Measurements from ENCODE around the gene AHCYL2. TPM values are rescaled to one million over a fixed set of nuclear protein-coding genes. Genes with fewer than 3 reads are reported as not detected.

AHCYL2 gene
- total RNA-seq (10 to 100 TPM; 12.0 to 19.9 TPM), polyA plus RNA-seq (1 to 10 TPM; 7.9 to 9.8 TPM)
- long read RNA-seq, donor 1, partial matches to known transcripts: 1 of 5 reads
- long read RNA-seq, donor 1, other reads (novel, unspliced or antisense): 4 of 5 reads
- long read RNA-seq, donor 2, full-length matches to known transcripts: 1 of 10 reads
- long read RNA-seq, donor 2, partial matches to known transcripts: 1 of 10 reads
- long read RNA-seq, donor 2, other reads (novel, unspliced or antisense): 8 of 10 reads

GRCh38 chr7:129224251-129225205 is at the start of gene AHCYL2:
Gene AHCYL2, plus strand, starts transcription at chr7:129225030.
- Histone ChIP-seq H3K27me3 (ENCODE audit: control insufficient read depth in 1 of 2, insufficient read depth in 2 of 2, low read length in 1 of 2) (no peaks in the 10 kb centered on the region), H3K9me3 (ENCODE audit: control insufficient read depth, low read length) (no peaks in the 10 kb centered on the region), H3K4me1 (ENCODE audit: control insufficient read depth in 1 of 2, insufficient read depth in 2 of 2, low read length in 2 of 2) (no peaks in the 10 kb centered on the region), H3K27ac (ENCODE audit: low read depth in 1 of 2, low read length in 2 of 2) (peak within 1 kb of the TSS in 1 of 2 donors; percentile 96), H3K4me3 (ENCODE audit: low read length in 2 of 2) (peak within 1 kb of the TSS; percentile 58 to 72), H3K36me3 (ENCODE audit: control insufficient read depth in 1 of 2, insufficient read depth in 2 of 2, low read length in 1 of 2) (no peaks in the 10 kb centered on the region)
- 1% methylated on average over 59 to 63 of the region's 63 CpGs for WGBS, 2 donors
- intact Hi-C loops (cut with DNase I): loop anchor here in 1 of 2 donors (10.0 kb wide), 2 partner anchors 390 to 600 kb away; partner anchors contain the start of gene NRF1
- ATAC-seq (ENCODE audit: low FRiP score) (peak; percentile 100), DNase-seq (peak; percentile 99 to 100)

DNA sequence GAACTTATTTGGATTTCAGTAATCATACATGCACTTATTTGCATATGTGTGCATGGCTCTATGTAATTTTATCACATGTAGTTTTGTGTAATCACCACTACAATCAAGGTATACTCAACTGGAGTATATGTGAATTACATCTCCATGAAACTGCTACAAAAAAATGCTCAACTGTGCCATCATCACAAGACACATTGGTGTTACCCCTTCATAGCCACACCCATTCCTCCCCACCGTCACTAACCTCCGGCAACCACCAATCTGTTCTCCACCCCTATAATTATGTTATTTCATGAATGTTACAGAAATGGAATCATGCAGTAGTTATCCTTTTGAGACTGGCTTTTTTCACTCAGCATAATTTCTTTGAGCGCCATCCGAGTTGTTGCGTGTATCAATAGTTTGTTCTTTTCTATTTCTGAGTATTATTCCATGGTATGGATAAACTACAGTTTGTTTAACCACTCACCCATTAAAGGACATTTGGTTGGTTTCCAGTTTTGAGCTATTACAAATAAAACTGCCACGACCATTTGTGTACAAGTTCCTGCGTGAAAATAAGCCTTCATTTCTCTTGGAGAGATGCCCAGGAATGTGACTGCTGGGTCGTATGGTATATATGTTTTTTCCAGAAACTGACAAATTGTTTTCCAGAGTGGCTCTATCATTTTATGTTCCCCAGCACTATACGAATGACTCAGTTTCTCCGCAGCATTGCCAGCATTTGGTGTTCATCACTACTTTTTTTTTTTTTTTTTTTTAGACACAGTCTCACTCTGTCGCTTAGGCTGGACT is 47.7 kb upstream of the AHCYL2 start:
- H3K27ac ChIP-seq (ENCODE audit: low read depth in 1 of 2, low read length in 2 of 2): no peak overlapping the region
- 12 to 29% methylated on average over 11 of the region's 11 CpGs for WGBS, 2 donors
- DNase-seq (no peak), ATAC-seq (ENCODE audit: low FRiP score) (no peak)
- no peak overlapping the region for H3K4me3 ChIP-seq (ENCODE audit: low read length in 2 of 2)
- no peaks in the 10 kb centered on the region for H3K36me3 ChIP-seq (ENCODE audit: control insufficient read depth in 1 of 2, insufficient read depth in 2 of 2, low read length in 1 of 2)
- intact Hi-C loops (cut with DNase I): no loop called here
- no peaks in the 10 kb centered on the region for H3K4me1 ChIP-seq (ENCODE audit: control insufficient read depth in 1 of 2, insufficient read depth in 2 of 2, low read length in 2 of 2)
- H3K9me3 ChIP-seq (ENCODE audit: control insufficient read depth, low read length): no peaks in the 10 kb centered on the region
- H3K27me3 ChIP-seq (ENCODE audit: control insufficient read depth in 1 of 2, insufficient read depth in 2 of 2, low read length in 1 of 2): peaks cover 0 to 3% of the 10 kb centered on the region in 2 donors

GRCh38 chr7:129184981-129185670 is 39.7 kb upstream of the AHCYL2 start:
- no peaks in the 10 kb centered on the region for H3K27me3 ChIP-seq (ENCODE audit: control insufficient read depth in 1 of 2, insufficient read depth in 2 of 2, low read length in 1 of 2)
- ATAC-seq (ENCODE audit: low FRiP score): no peak
- no peaks in the 10 kb centered on the region for H3K36me3 ChIP-seq (ENCODE audit: control insufficient read depth in 1 of 2, insufficient read depth in 2 of 2, low read length in 1 of 2)
- no peaks in the 10 kb centered on the region for H3K9me3 ChIP-seq (ENCODE audit: control insufficient read depth, low read length)
- WGBS, 2 donors: 89 to 91% methylated on average over 6 of the region's 6 CpGs
- no peaks in the 10 kb centered on the region for H3K4me1 ChIP-seq (ENCODE audit: control insufficient read depth in 1 of 2, insufficient read depth in 2 of 2, low read length in 2 of 2)
- no peak overlapping the region for H3K4me3 ChIP-seq (ENCODE audit: low read length in 2 of 2)
- H3K27ac ChIP-seq (ENCODE audit: low read depth in 1 of 2, low read length in 2 of 2): no peak overlapping the region
- DNase-seq: no peak
- intact Hi-C loops (cut with DNase I): no loop called here

GRCh38 chr7:129186749-129187260 is 38.0 kb upstream of the AHCYL2 start:
- DNase-seq (no peak), ATAC-seq (ENCODE audit: low FRiP score) (no peak)
- H3K4me1 ChIP-seq (ENCODE audit: control insufficient read depth in 1 of 2, insufficient read depth in 2 of 2, low read length in 2 of 2): no peaks in the 10 kb centered on the region
- intact Hi-C loops (cut with DNase I): no loop called here
- no peak overlapping the region for H3K4me3 ChIP-seq (ENCODE audit: low read length in 2 of 2)
- H3K9me3 ChIP-seq (ENCODE audit: control insufficient read depth, low read length): no peaks in the 10 kb centered on the region
- H3K36me3 ChIP-seq (ENCODE audit: control insufficient read depth in 1 of 2, insufficient read depth in 2 of 2, low read length in 1 of 2): no peaks in the 10 kb centered on the region
- WGBS, 2 donors: 88 to 96% methylated on average over 6 of the region's 6 CpGs
- no peaks in the 10 kb centered on the region for H3K27me3 ChIP-seq (ENCODE audit: control insufficient read depth in 1 of 2, insufficient read depth in 2 of 2, low read length in 1 of 2)
- H3K27ac ChIP-seq (ENCODE audit: low read depth in 1 of 2, low read length in 2 of 2): no peak overlapping the region

DNA sequence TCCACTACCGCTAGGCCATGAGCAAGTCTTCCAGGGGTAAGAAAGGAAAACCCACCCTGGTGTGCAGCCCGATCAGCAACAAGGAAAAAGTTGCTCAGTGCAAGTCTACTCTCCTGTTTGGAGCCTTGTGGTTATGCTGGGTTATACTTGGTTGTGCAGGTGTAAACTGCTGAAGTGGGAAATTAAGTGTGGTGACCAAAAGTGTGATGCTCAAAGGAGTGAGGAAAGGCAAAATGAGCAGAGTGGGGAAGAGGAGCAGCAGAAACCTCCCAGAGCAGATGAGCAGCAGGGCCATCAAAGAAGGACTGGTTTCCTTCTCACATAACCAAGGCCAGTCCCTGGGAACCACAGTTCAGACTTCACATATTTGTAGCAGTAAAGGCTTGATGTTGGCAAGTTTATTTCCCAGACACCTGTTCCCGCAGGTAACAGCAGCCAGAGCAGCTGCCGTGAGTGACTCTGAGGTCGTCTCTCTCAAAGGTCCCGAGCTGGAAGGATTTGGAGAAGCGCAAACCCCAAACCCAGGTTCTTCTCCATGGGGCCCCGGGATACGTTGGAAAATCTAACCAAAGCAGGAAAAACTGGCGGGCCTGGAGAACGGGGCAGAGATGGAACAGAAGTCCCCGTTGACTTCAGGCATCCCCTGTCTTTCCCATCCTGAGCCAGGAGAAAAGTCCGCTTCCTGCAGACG is 37.0 kb upstream of the AHCYL2 start:
- H3K27me3 ChIP-seq (ENCODE audit: control insufficient read depth in 1 of 2, insufficient read depth in 2 of 2, low read length in 1 of 2): no peaks in the 10 kb centered on the region
- H3K9me3 ChIP-seq (ENCODE audit: control insufficient read depth, low read length): no peaks in the 10 kb centered on the region
- no peak overlapping the region for H3K27ac ChIP-seq (ENCODE audit: low read depth in 1 of 2, low read length in 2 of 2)
- peak overlapping the region; percentile 74 to 90 for H3K4me3 ChIP-seq (ENCODE audit: low read length in 2 of 2)
- intact Hi-C loops (cut with DNase I): no loop called here
- ATAC-seq (ENCODE audit: low FRiP score) (no peak), DNase-seq (peak in 1 of 2 donors; percentile 74)
- no peaks in the 10 kb centered on the region for H3K36me3 ChIP-seq (ENCODE audit: control insufficient read depth in 1 of 2, insufficient read depth in 2 of 2, low read length in 1 of 2)
- WGBS, 2 donors: 20% methylated on average over 14 of the region's 14 CpGs
- no peaks in the 10 kb centered on the region for H3K4me1 ChIP-seq (ENCODE audit: control insufficient read depth in 1 of 2, insufficient read depth in 2 of 2, low read length in 2 of 2)

DNA sequence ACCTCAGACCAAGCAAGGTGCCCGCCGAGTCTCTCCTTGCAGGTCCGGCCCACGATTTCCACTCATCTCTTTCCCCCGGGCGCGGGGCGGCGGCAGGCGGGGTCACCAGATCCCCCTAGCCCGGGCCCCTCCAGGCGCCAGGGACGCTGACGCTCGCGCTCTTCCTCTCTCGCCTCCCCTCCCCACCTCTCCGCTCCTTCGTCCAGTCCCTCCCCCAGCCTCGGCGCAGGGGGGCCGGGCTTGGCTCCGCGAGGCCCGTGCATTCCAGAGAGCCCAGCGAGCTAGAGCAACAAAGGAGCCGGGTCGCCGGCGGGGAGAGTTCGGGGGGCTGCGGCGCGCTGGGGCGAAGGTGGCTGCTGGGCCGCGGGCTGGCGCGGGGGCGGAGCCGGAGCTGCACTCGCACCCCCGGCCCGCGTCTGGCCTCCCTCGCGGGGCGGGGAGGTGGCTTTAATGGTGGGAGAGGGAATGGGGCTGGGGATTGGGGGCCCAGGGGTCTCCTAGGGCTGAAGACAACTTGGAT is 36.4 kb upstream of the AHCYL2 start, which contains the start of gene SMO:
SMO (plus strand) TSS at position 262 of the 520 bp plus-strand sequence. CDS start 519 bp downstream, outside the sequence.
- ATAC-seq (ENCODE audit: low FRiP score) (peak; percentile 81), DNase-seq (peak; percentile 67 to 86)
- peak within 1 kb of the TSS; percentile 74 to 90 for H3K4me3 ChIP-seq (ENCODE audit: low read length in 2 of 2)
- H3K27ac ChIP-seq (ENCODE audit: low read depth in 1 of 2, low read length in 2 of 2): no peak within 1 kb of the TSS
- no peaks in the 10 kb centered on the region for H3K27me3 ChIP-seq (ENCODE audit: control insufficient read depth in 1 of 2, insufficient read depth in 2 of 2, low read length in 1 of 2)
- H3K4me1 ChIP-seq (ENCODE audit: control insufficient read depth in 1 of 2, insufficient read depth in 2 of 2, low read length in 2 of 2): no peaks in the 10 kb centered on the region
- intact Hi-C loops (cut with DNase I): no loop called here
- 0 to 1% methylated on average over 32 to 48 of the region's 48 CpGs for WGBS, 2 donors
- no peaks in the 10 kb centered on the region for H3K9me3 ChIP-seq (ENCODE audit: control insufficient read depth, low read length)
- H3K36me3 ChIP-seq (ENCODE audit: control insufficient read depth in 1 of 2, insufficient read depth in 2 of 2, low read length in 1 of 2): no peaks in the 10 kb centered on the region

GRCh38 chr7:129188892-129189660 is 35.8 kb upstream of the AHCYL2 start:
- H3K4me3 ChIP-seq (ENCODE audit: low read length in 2 of 2): peak overlapping the region; percentile 74 to 90
- no peak overlapping the region for H3K27ac ChIP-seq (ENCODE audit: low read depth in 1 of 2, low read length in 2 of 2)
- ATAC-seq (ENCODE audit: low FRiP score) (peak; percentile 48), DNase-seq (peak in 1 of 2 donors; percentile 82)
- no peaks in the 10 kb centered on the region for H3K4me1 ChIP-seq (ENCODE audit: control insufficient read depth in 1 of 2, insufficient read depth in 2 of 2, low read length in 2 of 2)
- WGBS, 2 donors: 0 to 1% methylated on average over 66 to 83 of the region's 83 CpGs
- intact Hi-C loops (cut with DNase I): no loop called here
- no peaks in the 10 kb centered on the region for H3K9me3 ChIP-seq (ENCODE audit: control insufficient read depth, low read length)
- H3K36me3 ChIP-seq (ENCODE audit: control insufficient read depth in 1 of 2, insufficient read depth in 2 of 2, low read length in 1 of 2): no peaks in the 10 kb centered on the region
- H3K27me3 ChIP-seq (ENCODE audit: control insufficient read depth in 1 of 2, insufficient read depth in 2 of 2, low read length in 1 of 2): no peaks in the 10 kb centered on the region

All from aorta (tissue), 5 donors.